Activated CD8-positive, alpha-beta T cell treated with anti-CD3 and anti-CD28 coated beads for 36 hours (primary cell): ENCODE data around the gene FOXA1. TPM values are rescaled to one million over a fixed set of nuclear protein-coding genes. Genes with fewer than 3 reads are reported as not detected.

Experiments used
- ATAC-seq: fragments of 200-7000 bp; cut with Tn5 transposase; one replicate; pipeline ENCODE4 v1.10.0; 2021; ENCODE audit warnings: mild to moderate bottlenecking, moderate library complexity
- CTCF ChIA-PET: fragments of 350-600 bp; sonication (Branson Sonifier 250); formaldehyde crosslinking; loops from one replicate; lab custom pipeline; 2021; ENCODE audit warnings: antibody characterized with exemption; lab: Charles Lee
- POLR2A ChIA-PET: fragments of 350-600 bp; sonication (Branson Sonifier 250); formaldehyde crosslinking; loops from one replicate; lab custom pipeline; 2021; ENCODE audit warnings: antibody characterized with exemption; lab: Charles Lee
- DNase-seq: peaks from one replicate; pipeline ENCODE4 v3.0.0-alpha.2; 2020
- H3K27ac Mint-ChIP-seq: one replicate; pipeline ENCODE4 v1.8.0; 2021; ENCODE audit warnings: mild to moderate bottlenecking, mixed read lengths
- H3K27me3 Mint-ChIP-seq: one replicate; pipeline ENCODE4 v1.8.0; 2021; ENCODE audit warnings: mixed read lengths
- H3K36me3 Mint-ChIP-seq: one replicate; pipeline ENCODE4 v1.8.0; 2021; ENCODE audit warnings: low read depth, mixed read lengths
- H3K4me1 Mint-ChIP-seq: one replicate; pipeline ENCODE4 v1.8.0; 2021; ENCODE audit warnings: low read depth, mixed read lengths
- H3K4me3 Mint-ChIP-seq: one replicate; pipeline ENCODE4 v1.8.0; 2021; ENCODE audit warnings: mild to moderate bottlenecking, moderate library complexity, mixed read lengths
- H3K9me3 Mint-ChIP-seq: one replicate; pipeline ENCODE4 v1.8.0; 2021; ENCODE audit warnings: mixed read lengths
- CTCF ChIP-seq: fragments of 200-600 bp; IDR thresholded peaks from one replicate; pipeline ENCODE4 v1.8.0; 2022; ENCODE audit warnings: antibody characterized with exemption, mild to moderate bottlenecking
- intact Hi-C: fragments of 100-400 bp; cut with micrococcal nuclease; formaldehyde crosslinking; loops from one replicate; pipeline ENCODE4 v1.10.0; 2022
- total RNA-seq, 2 experiments: library from RNA; stranded (reverse); gene quantifications; one replicate each; pipeline ENCODE4 v1.2.3, GENCODE V29; 2021

Gene FOXA1
- total RNA-seq, 2 experiments from 2014 or later, result not detected

- no peak for DNase-seq
- Mint-ChIP-seq H3K4me3 (no peak overlapping the region), H3K27me3 (peaks cover 71% of the 10 kb centered on the region), H3K36me3 (peaks cover 7% of the 10 kb centered on the region), H3K27ac (no peak overlapping the region), H3K4me1 (peaks cover 16% of the 10 kb centered on the region), H3K9me3 (peaks cover 12% of the 10 kb centered on the region)
- POLR2A ChIA-PET, result interaction anchor here (0.6 kb wide), 1 partner anchor 319 kb away, joined by 3 read pairs; no protein-coding TSS in a partner anchor
- no peak for ATAC-seq
- intact Hi-C loops, result loop anchor here (10.0 kb wide), 1 partner anchor 938 kb away; no protein-coding TSS in a partner anchor
- TF ChIP-seq CTCF, result no peak
- CTCF ChIA-PET, result interaction anchor here (1.0 kb wide), 1 partner anchor 12 kb away, joined by 3 read pairs; no protein-coding TSS in a partner anchor
These were observed 2.3 kb downstream of the FOXA1 start for GRCh38 chr14:37592482-37593408.

- CTCF ChIA-PET, result no interaction called here
- Mint-ChIP-seq H3K4me3 (no peak overlapping the region), H3K9me3 (peaks cover 9% of the 10 kb centered on the region), H3K4me1 (peaks cover 14% of the 10 kb centered on the region), H3K36me3 (peaks cover 7% of the 10 kb centered on the region), H3K27ac (no peak overlapping the region), H3K27me3 (peaks cover 72% of the 10 kb centered on the region)
- no peak for DNase-seq
- no peak for ATAC-seq
- intact Hi-C loops, result loop anchor here (10.0 kb wide), 1 partner anchor 937 kb away; no protein-coding TSS in a partner anchor
- TF ChIP-seq CTCF, result no peak
- POLR2A ChIA-PET, result no interaction called here
These were observed 3.0 kb downstream of the FOXA1 start for GRCh38 chr14:37591941-37592481.

- CTCF ChIA-PET, result no interaction called here
- TF ChIP-seq CTCF, result no peak
- peaks cover 7% of the 10 kb centered on the region for H3K36me3 Mint-ChIP-seq
These were observed 3.6 kb downstream of the FOXA1 start for GRCh38 chr14:37591311-37591940.

GRCh38 chr14:37590428-37591139, 4.5 kb downstream of the FOXA1 start:
- Mint-ChIP-seq H3K36me3 (peaks cover 7% of the 10 kb centered on the region), H3K4me3 (no peak overlapping the region), H3K27ac (no peak overlapping the region), H3K9me3 (peaks cover 6% of the 10 kb centered on the region), H3K4me1 (peaks cover 6% of the 10 kb centered on the region), H3K27me3 (peaks cover 70% of the 10 kb centered on the region)
- TF ChIP-seq CTCF, result no peak
- ATAC-seq (no peak), DNase-seq (no peak)
- intact Hi-C loops, result loop anchor here (10.0 kb wide), 1 partner anchor 936 kb away; no protein-coding TSS in a partner anchor
- ChIA-PET POLR2A (no interaction called here), CTCF (no interaction called here)

More at GRCh38 chr14:37591311-37591940, 3.6 kb downstream of the FOXA1 start:
- Mint-ChIP-seq H3K4me1 (peaks cover 12% of the 10 kb centered on the region), H3K27ac (no peak overlapping the region), H3K4me3 (no peak overlapping the region), H3K9me3 (peaks cover 8% of the 10 kb centered on the region), H3K27me3 (peaks cover 69% of the 10 kb centered on the region)
- intact Hi-C loops, result loop anchor here (10.0 kb wide), 1 partner anchor 937 kb away; no protein-coding TSS in a partner anchor
- POLR2A ChIA-PET, result no interaction called here
- no peak for ATAC-seq
- DNase-seq, result no peak
